GM03348 (cell line): ENCODE results near the gene PEX6.
A peak's percentile ranks its signal among the peaks of the same experiment; 100 is the strongest.
"Not testable (repeated sequence)": the region's sequence is repeated elsewhere in the genome, so short reads cannot be mapped to it uniquely, and the experiment has no call there.

Source experiments
- DNase-seq: peaks from one replicate; pipeline ENCODE4 v3.0.0; 2012; ENCODE audit warnings: low spot score

Gene PEX6

GRCh38 chr6:42963855-42964605 is 15.0 kb downstream of the PEX6 start:
- peak; percentile 49 for DNase-seq

GRCh38 chr6:42963179-42963854 is 15.7 kb downstream of the PEX6 start:
- no peak for DNase-seq

- DNase-seq = no peak
Measured at GRCh38 chr6:42962502-42963178, 16.3 kb downstream of the PEX6 start.

GRCh38 chr6:42962096-42962495 is 16.9 kb downstream of the PEX6 start:
- DNase-seq = no peak

- DNase-seq = no peak
Measured at GRCh38 chr6:42961020-42961470, 17.9 kb downstream of the PEX6 start.

GRCh38 chr6:42960243-42961019 is 18.6 kb downstream of the PEX6 start, which contains the start of gene GNMT:
TSS of gene GNMT (plus strand) at chr6:42960754. CDS start at chr6:42960768, 14 bp downstream.
- DNase-seq = peak; percentile 60

- no peak for DNase-seq
Measured at GRCh38 chr6:42959917-42960242, 19.1 kb downstream of the PEX6 start.

GRCh38 chr6:42958125-42958524 is 20.9 kb downstream of the PEX6 start:
- no peak for DNase-seq

GRCh38 chr6:42954405-42954804 is 24.6 kb downstream of the PEX6 start:
- not testable (repeated sequence) for DNase-seq

- no peak for DNase-seq
Measured at GRCh38 chr6:42952389-42952788, 26.6 kb downstream of the PEX6 start.

- peak; percentile 50 for DNase-seq
Measured at GRCh38 chr6:42947950-42948349, 31.0 kb downstream of the PEX6 start.

- no peak for DNase-seq
Measured at GRCh38 chr6:42942444-42942843, 36.5 kb downstream of the PEX6 start.

- not testable (repeated sequence) for DNase-seq
Measured at GRCh38 chr6:42941356-42941755, 37.6 kb downstream of the PEX6 start.

GRCh38 chr6:42940493-42941045 is 38.4 kb downstream of the PEX6 start:
- no peak for DNase-seq

- no peak for DNase-seq
Measured at GRCh38 chr6:42939810-42940167, 39.2 kb downstream of the PEX6 start.

- no peak for DNase-seq
Measured at GRCh38 chr6:42938987-42939809, 39.8 kb downstream of the PEX6 start.

GRCh38 chr6:42938428-42938796 is 40.6 kb downstream of the PEX6 start:
- DNase-seq = no peak

GRCh38 chr6:42937548-42938427 is 41.2 kb downstream of the PEX6 start:
- DNase-seq = no peak

GRCh38 chr6:42936398-42936797 is 42.6 kb downstream of the PEX6 start:
- DNase-seq = no peak

- DNase-seq = no peak
Measured at GRCh38 chr6:42935322-42935721, 43.7 kb downstream of the PEX6 start.
